NCI-H2081 (cell line): ENCODE measurements around the gene JKAMP.

Experiments used
- DNase-seq, 2 experiments: peaks; one replicate each; lab custom pipeline; 2025; lab: John Stamatoyannopoulos, UW

Gene JKAMP

DNA sequence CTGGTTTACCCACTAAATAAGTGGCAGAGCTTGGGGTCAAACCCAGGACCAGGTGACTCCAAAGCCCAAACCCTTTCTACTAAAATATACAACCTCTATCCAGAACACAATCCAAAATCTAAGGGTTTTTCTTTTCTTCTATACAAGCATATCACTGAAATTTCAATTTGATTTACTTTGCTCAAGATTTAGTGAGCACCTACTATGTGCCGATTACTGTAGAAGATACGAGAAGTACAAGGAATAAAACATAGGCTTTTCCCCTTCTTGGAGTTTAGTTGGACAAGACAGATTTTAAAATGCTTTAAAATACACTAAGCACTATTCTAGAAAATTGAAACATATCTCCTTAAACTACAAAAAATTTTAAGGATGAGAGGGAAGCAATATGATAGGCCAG is 2.9 kb upstream of the JKAMP start:
- DNase-seq: no peak

GRCh38 chr14:59481871-59482540 is 2.3 kb upstream of the JKAMP start:
- no peak for DNase-seq

DNA sequence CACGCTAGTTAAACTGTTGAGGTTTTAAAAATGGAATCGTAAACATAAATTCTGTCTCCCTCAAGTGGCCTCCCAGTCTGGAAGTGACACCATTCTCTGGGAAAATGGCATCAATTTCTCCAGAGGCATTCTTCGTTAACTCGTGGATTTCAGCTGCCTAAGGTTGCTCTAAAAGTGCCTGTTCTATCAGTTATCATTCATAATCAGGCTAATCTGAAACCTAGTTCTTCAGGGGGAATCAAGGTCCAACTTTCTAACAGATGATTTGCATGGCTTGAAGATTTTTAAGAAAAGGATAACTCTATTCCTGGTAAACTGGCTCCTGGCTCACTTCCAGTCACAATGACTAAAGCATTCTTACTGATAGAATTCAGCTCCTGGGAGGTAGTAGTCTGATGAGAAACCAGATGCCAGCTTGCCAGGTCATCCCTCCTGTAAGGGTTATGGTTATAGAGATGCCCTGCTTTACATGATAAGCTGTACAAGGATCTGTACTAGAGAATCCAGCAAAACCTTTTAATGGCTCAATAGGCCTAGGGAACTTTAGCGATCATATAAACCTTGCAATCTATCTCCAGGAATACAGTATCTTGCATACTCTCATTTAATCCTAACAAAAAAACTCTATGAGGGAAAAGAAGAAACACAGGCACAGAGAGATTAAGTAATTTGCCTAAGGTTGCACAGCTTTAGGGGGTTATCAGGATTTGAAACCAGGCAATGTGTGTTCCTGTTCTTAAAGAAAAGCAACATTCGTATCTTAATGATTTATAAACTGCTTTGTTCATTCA is 1.6 kb upstream of the JKAMP start:
- DNase-seq: no peak

- peak in 1 of 2 experiments; percentile 49 for DNase-seq
These were observed 954 bp upstream of the JKAMP start for GRCh38 chr14:59483363-59483762.

- DNase-seq: peak in 1 of 2 experiments; percentile 61
These were observed 390 bp downstream of the JKAMP start for GRCh38 chr14:59484639-59485175.

DNA sequence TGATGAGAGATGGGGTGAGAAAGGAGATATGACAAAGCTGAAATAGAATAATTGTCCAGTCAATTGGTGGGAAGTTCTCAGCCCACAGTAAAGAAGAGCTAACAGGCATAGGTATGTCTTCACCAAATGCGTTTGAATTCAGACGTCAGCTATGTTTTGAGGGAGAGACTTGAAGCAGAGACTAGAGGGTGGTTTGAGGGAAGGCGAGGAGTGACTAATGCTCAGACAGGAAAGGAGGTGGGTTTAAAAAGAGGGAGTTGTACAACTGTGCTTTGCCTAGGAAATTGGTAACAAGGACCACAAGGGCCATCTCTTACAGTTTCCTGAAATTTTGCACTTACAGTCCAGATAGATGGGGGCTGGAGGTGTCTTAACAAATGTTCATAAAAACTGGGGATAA is 6.4 kb downstream of the JKAMP start:
- DNase-seq: no peak

DNA sequence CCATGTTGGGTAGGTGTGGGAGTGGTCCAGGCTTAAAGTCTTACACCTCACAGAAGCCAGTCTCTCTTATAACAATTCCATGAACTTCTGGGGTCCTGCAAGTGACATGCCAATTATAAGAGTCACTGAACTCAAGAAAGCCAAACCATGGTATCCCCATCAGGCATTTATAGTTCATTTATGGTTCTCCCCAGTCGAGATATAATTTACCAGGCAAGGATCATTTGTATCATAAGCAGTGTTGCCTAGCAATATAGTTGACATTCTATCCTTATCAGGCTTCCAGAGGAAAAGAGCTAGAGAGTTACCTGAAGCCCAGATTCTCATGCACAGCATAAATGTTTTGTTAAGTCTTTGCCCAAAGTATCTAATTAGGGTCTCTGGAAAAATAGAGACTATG is 8.1 kb downstream of the JKAMP start:
- no peak for DNase-seq

- no peak for DNase-seq
These were observed 16.4 kb downstream of the JKAMP start for GRCh38 chr14:59500732-59501131.

GRCh38 chr14:59503256-59503655 is 18.9 kb downstream of the JKAMP start:
- DNase-seq: no peak

DNA sequence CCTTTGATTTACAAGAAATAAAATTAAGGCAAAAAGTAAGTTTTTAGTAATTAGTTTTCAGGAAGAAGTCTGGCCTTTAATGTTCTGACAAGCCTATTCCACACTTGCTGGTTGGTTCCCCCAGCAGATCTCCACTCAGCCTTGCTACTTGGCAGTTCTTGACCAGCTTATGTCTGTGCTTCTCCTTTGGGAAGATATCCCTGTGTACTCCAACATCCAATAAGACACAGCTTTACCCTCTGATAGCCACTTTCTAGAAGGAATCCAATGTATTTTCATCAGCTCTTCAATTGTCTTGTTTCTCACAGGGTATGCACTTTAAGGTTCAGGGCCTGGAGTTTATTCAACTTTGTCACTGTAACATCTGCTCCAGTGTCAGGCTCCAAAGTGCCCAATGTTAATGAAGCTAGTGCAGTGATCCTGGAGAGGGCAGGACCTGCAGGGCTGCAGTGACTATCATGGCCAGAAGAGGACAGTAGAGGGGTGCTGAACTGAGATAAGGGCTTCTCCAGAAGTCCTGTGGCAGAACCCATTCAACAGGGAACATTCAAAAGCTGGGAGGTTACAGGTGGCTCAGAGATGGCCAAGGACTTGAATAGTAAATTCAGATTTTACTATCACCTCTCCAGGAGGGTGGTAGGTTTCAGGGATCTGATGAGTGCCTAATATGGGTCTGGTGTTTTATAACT is 22.9 kb downstream of the JKAMP start:
- DNase-seq: peak; percentile 56 to 57

- DNase-seq: no peak
These were observed 23.4 kb downstream of the JKAMP start for GRCh38 chr14:59507752-59508103.

- no peak for DNase-seq
These were observed 24.8 kb downstream of the JKAMP start for GRCh38 chr14:59509101-59509500.

GRCh38 chr14:59510001-59510400 is 25.7 kb downstream of the JKAMP start:
- DNase-seq: no peak

DNA sequence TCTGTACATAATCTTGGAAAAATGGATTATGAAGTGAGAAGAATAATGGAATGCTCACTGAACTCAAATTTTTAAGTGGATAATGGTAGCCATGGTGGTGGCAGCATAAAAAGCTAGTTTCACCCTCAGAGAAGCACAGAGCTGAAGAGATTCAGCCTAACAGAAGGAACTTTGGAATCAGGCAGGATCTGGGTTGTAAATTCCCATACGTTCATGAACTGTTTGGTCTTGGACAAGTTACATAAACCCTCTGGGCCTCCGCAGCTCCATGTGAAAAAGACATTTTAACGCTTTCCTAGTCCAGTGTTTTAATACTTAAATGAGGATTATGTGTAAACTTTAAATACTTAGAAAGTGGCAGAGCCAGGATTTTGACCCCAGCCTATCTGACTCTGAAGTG is 26.6 kb downstream of the JKAMP start:
- no peak for DNase-seq

DNA sequence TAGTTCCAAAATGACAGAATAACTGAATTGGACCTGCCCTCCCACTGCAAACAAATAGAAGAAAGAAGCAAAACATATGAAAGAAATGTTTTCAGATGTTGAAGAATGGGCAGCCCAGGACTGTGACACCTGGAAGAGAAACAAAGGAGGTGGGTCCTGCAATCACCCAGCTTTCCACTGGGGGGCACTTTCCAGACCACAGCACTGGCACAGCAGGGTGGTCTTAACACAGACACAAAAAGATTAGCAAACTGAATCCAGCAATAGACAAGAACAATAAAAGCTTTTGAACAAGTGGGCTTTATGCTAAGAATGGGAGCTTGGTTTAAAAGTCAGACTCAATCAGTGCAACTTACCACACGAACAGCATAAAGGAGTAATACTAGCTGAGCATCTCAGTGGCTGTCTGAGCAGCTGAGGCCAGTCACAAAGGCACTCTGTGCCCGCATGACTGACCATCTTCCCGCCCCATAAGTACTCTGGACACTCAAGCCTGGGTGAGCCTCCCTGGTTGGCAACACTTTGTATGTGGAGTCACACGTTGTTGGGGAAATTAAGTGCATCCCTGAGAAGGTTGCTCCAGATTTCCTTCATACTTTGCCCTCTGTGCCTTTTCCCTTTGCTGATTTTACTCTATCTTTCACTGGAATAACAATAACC is 27.7 kb downstream of the JKAMP start:
- DNase-seq: peak; percentile 19 to 52

DNA sequence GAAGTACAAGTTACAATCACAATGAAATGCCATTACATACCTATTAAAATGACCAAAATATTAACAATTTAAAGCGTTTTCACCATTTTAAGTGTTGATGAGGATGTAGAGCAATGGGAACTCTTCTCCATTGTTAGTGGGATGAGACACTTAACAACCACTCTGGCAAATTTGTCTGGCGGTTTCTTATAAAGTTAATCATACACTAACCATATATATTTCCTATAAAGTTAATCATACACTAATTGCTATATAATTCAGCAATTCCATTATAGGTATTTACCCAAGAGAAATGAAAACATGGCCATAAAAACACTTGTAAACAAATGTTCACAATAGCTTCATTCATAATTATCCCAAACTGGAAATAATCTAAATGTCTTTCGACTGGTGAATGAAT is 35.9 kb downstream of the JKAMP start:
- no peak for DNase-seq

DNA sequence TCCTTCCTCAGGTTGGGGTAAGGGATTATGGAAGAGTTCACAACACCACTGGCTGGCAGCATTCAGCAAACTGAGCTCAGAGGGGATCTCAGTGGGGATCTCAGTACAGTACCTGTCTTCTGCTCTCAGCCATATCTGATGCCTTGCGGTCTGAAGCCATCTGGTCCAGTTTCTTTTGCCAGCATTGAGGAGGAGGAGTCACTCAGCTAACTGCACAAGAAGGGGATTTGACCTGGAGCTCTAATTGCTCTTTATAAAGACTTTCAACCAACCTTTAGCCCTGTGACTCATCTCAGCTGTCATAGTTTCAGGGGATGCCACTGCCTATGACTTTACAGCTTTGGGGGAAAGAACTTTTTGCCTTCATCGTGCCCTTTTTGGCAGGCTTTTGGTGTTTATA is 44.9 kb downstream of the JKAMP start:
- DNase-seq: no peak

DNA sequence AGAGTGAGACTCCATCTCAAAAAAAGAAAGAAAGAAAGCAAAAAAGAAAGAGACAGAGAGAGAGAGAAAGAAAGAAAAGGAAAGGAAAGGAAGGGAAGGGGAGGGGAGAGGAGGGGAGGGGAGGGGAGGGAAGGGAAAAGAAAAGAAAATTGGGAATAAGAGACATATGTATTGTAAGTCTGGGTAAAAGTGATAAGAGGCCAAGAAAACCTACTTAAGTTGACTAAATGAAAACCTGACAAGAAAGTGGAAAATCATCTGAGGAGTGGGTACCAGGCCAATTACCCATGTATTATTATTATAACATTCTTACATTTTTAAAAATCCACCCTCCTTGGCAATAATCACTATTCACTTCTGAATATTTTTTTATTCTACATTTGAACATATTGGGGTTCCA is 46.0 kb downstream of the JKAMP start:
- no peak for DNase-seq

- DNase-seq: no peak
These were observed 48.1 kb downstream of the JKAMP start for GRCh38 chr14:59532419-59532818.

- no peak for DNase-seq
These were observed 50.2 kb downstream of the JKAMP start for GRCh38 chr14:59534361-59534987.

- no peak for DNase-seq
These were observed 53.2 kb downstream of the JKAMP start for GRCh38 chr14:59537476-59537875.

GRCh38 chr14:59538936-59539335 is 54.6 kb downstream of the JKAMP start:
- no peak for DNase-seq
